Measurements from ENCODE around the gene PDCD10. TPM values are rescaled to one million over a fixed set of nuclear protein-coding genes. Genes with fewer than 3 reads are reported as not detected.

Gene PDCD10
- total RNA-seq, 1 donor from 2014 or later = 42.2 TPM

DNA sequence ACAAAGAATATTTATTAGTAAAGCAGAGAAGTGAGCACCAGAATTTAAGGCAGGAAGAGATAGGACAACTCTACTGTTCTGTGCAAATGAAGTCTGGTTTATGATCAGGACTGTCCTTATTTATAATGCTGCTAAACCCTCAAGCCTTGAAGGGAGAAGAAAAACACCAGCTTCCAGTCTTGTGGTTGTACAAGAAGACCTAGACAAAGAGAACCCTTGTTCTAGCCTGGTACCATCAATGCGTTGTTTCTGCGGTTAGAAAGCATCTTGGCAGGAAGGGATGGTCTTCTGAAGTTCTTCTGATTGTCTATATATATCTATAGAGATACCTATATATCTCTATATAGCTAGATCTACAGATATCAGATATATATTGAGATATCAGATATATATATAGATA, 33.8 kb downstream of the PDCD10 start:
- intact Hi-C loops (cut with DNase I) = no loop called here
- DNase-seq (ENCODE audit: low spot score) = no peak

- no peak for DNase-seq (ENCODE audit: low spot score)
- intact Hi-C loops (cut with DNase I) = no loop called here
Measured at GRCh38 chr3:167700046-167700445, 34.6 kb downstream of the PDCD10 start.

- intact Hi-C loops (cut with DNase I) = loop anchor here (10.0 kb wide), 1 partner anchor 191 kb away; no protein-coding TSS in a partner anchor
- no peak for DNase-seq (ENCODE audit: low spot score)
Measured at GRCh38 chr3:167694121-167694520, 40.6 kb downstream of the PDCD10 start.

DNA sequence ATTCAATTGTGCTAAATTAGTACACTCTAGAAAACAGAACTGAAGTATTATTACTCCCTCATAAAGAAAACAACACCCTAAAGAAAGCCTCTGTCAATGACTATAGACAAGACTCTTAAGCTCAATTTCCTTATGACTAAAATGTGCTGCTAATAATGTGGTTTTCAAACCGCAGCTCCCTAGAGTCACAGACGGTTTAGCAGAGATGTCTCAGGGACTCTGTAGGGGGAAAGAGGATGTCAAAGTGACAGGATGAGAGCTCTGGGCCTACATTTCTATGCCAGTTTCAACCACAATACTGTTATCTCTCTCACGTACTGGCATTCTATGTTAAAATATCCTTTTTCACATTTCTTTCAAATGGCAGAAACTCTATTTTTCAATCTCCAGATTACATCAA, 43.3 kb downstream of the PDCD10 start:
- DNase-seq (ENCODE audit: low spot score) = no peak
- intact Hi-C loops (cut with DNase I) = loop anchor here (10.0 kb wide), 1 partner anchor 193 kb away; no protein-coding TSS in a partner anchor

GRCh38 chr3:167684388-167684993, 50.2 kb downstream of the PDCD10 start:
- intact Hi-C loops (cut with DNase I) = loop anchor here (10.0 kb wide), 1 partner anchor 280 kb away; no protein-coding TSS in a partner anchor
- no peak for DNase-seq (ENCODE audit: low spot score)

DNA sequence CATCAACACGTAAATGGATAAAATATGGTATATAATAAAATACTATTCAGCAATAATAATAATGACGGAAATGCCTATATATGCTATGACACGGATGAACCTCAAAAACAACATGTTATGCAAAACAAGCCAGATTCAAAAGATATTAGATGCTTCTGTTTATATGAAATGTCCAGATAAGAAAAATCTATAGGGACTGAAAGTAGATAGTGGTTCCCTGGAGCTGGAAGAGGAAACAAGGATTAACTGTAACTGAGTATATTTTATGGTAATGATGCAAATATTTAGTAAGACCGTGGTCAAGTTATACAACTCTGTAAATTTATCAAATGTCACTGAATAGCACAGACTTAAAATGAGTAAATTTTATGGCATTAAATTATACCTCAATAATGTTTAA, 55.2 kb downstream of the PDCD10 start:
- no peak for DNase-seq (ENCODE audit: low spot score)
- intact Hi-C loops (cut with DNase I) = no loop called here

DNA sequence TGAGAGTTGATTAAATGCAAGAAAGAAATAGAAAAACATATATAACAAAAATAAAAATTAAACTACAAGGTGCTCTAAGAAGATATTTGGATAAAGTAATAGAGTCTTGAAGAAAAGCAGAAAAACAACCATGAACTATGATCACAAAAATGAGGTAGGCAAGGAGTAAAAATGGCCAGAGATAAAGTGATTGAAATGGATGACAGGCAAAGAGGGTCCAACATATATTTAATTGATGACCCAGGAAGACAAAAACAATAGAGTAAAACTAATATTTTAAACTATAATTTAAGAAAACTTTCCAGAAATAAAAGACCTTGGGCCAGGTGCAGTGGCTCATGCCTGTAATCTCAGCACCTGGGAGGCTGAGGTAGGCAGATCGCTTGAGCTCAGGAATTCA, 58.8 kb downstream of the PDCD10 start:
- no peak for DNase-seq (ENCODE audit: low spot score)
- intact Hi-C loops (cut with DNase I) = no loop called here

DNA sequence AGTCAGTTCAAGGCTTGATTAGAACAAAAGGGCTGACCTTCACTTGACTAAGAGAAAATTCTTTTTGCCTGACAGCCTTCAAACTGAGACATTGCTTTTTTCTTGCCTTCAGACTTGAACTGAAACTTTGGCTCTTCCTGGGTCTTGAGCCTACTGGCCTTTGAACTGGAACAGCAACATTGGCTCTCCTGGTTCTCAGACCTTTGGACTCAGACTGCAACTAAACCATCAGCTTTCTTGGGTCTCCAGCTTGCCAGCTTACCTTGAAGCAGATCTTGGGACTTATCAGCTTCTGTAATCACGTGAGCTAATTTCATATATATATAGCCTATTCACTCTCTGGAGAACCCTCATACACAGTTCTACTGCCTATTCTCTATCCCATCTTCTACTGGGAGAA, 61.5 kb downstream of the PDCD10 start:
- no peak for DNase-seq (ENCODE audit: low spot score)
- intact Hi-C loops (cut with DNase I) = no loop called here

DNA sequence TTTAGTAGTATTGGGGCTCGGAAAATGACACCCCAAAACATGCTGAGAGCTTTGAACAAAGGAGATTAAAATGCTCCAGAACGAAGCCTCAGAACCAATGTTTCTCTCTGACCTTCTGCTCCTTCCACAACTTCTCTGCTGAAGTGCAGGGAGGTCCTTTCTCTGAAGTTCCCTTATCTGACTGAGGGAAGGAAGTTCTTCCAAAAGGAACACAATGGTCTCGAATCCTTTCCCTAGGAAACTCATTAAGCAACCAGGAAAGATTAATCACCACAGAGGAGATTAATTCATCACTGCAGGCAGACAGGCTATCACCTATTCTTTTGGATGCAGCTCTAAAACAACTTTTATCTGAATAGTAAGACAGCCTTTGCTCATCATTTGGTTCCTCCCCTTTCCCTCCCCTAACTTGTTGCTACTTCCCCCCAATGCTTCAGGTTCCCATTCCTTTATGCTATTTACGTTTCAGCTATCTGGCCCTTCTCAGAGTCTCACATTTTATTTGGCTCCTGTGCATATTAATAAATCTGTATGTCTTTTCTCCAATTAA, 62.7 kb downstream of the PDCD10 start:
- DNase-seq (ENCODE audit: low spot score) = no peak
- intact Hi-C loops (cut with DNase I) = no loop called here

DNA sequence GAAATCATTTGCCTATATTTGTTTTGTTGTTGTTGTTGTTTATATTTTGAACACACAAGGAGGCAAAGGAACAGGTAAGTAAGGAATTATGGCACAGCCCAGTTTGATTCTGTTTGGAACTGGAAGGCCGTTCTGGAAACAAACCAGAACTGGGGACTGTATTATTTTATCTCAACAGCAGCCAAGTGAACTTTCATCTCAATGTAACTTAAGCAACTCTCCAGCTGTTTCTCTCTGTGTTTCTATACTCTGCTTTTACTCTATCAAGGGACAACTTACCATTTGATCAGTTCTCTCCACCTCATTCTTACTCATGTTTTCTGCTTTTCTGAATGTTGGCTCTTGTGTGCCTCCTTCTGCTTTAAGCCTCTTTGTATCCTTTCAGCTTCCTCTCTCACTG, 65.0 kb downstream of the PDCD10 start:
- intact Hi-C loops (cut with DNase I) = no loop called here
- no peak for DNase-seq (ENCODE audit: low spot score)

GRCh38 chr3:167668651-167669050, 66.0 kb downstream of the PDCD10 start:
- DNase-seq (ENCODE audit: low spot score) = no peak
- intact Hi-C loops (cut with DNase I) = no loop called here

GRCh38 chr3:167666563-167666962, 68.1 kb downstream of the PDCD10 start:
- no peak for DNase-seq (ENCODE audit: low spot score)
- intact Hi-C loops (cut with DNase I) = no loop called here

- intact Hi-C loops (cut with DNase I) = no loop called here
- DNase-seq (ENCODE audit: low spot score) = no peak
Measured at GRCh38 chr3:167662919-167663400, 71.7 kb downstream of the PDCD10 start.

DNA sequence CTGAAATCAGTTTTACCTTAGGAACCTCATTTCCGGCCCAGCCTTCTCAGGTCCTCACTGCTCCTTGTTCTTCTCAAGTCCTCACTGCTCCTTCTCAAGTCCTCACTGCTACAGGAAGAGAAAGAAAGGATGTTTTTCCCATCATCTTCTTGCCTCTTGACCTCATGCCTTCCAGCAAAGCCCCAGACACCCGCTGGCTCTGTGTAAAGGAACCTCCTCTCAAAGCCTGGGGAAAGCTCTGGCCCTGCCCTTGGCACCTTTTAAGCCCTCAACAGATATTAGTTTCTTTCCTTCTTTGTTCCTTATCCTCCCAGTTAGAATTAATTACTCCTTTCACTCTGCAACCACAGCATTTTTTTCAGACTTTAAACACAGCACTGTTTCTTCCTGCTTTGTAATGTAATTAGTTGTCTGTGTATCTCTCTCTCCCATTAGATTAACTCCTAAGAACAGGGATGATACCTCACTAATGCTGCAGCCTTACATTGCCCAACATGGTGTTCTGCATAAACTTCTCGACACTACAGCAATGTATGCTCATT, 76.9 kb downstream of the PDCD10 start:
- intact Hi-C loops (cut with DNase I) = no loop called here
- no peak for DNase-seq (ENCODE audit: low spot score)

DNA sequence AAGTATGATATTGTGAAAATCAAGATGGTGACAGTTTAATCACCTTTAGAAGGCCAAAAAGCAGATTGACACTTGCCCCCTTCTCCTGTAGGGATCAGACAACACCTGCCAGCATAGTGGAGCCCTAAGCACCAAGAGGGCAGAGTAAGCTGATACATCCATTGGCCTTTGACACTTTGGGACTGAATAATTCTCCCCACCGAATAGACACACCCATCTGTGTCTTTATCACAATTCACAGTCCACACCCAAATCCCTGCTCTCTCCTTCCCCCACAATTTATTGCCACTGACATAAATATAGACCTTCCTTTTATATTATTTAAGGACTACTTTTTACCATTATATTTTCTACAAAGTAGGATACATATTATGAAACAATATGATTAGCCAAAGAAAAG, 77.9 kb downstream of the PDCD10 start:
- intact Hi-C loops (cut with DNase I) = no loop called here
- DNase-seq (ENCODE audit: low spot score) = no peak

DNA sequence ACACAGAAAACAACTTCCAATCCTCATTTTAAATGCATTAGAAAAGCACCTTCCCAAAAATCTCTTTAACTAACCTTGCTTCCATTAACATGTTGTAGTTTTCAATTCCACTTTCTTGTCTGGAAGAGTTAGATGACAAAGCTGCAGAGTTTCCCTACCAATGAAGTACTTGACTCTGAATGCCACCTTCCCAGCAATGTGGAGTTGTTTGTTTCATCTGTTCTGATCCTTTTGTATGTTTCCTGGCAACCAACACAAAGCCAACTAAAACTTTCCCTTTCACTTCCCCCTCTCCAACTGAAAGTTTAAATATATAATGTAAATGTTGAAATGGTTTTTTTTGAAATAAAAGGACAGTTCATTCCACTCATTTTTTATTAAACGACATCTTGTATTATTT, 80.9 kb downstream of the PDCD10 start, which contains the start of gene WDR49:
WDR49 (minus strand) TSS at position 183 of the 400 bp plus-strand sequence. CDS start 517 bp downstream, outside the sequence.
- no peak for DNase-seq (ENCODE audit: low spot score)
- intact Hi-C loops (cut with DNase I) = no loop called here

- DNase-seq (ENCODE audit: low spot score) = no peak
- intact Hi-C loops (cut with DNase I) = no loop called here
Measured at GRCh38 chr3:167653155-167653554, 81.5 kb downstream of the PDCD10 start.

DNA sequence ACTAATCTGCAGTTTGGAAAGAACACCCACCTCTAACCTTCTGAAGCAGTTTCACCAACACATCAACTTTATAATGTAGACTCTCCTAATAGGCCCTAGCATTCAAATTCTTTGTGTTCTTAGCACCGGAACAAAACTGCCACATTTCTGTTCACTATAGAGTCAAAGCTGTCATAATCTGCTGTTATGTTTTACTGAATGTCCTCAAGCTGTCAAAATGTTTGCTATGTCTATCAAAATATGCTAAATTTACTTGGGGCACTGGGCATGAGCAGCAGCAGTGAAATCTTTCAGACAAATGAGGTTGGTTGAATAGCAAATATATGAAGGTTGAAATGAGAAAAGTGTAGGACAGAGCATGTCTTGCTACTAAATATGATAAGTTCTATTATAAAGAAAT, 82.9 kb downstream of the PDCD10 start:
- intact Hi-C loops (cut with DNase I) = no loop called here
- no peak for DNase-seq (ENCODE audit: low spot score)

GRCh38 chr3:167650459-167650858, 84.2 kb downstream of the PDCD10 start:
- intact Hi-C loops (cut with DNase I) = no loop called here

DNA sequence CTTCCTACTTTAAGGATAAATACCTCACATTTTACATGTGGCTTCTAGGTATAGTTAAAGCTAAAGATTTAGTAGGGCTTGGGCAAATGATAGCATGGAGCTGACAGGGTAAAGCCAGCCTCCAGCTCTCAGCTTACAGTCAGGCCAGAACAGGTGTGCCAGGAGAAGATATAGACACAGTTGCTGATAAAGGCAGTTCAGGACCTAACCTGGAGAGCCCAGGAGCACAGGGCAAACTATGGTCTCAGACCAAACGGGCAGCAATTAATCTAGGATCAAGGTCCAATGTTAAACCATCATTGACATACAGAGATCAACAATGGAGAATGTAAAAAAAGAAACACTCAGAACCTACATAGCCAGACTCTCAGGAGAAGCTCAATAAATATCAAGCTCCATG, 84.9 kb downstream of the PDCD10 start:
- intact Hi-C loops (cut with DNase I) = no loop called here
- DNase-seq (ENCODE audit: low spot score) = no peak

More at GRCh38 chr3:167650459-167650858, 84.2 kb downstream of the PDCD10 start:
- no peak for DNase-seq (ENCODE audit: low spot score)

DNA sequence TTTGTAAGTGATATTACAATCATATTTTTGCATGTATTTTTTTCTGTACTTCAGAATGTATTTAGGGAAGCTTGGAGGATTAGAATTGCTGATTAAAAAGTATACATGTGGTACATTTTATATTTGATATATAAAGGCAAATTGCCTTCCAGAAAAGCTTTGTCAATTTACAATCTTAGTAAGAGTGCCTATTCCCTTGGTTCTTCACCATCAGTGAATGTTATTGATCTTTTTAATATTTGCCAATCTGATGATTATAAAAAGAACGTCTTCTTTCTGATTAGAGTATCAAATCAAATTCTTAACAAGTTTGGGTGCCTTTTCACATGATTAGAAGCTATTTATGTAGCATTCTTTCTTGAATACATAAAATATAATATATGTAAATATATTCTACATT, 90.1 kb downstream of the PDCD10 start:
- intact Hi-C loops (cut with DNase I) = no loop called here
- no peak for DNase-seq (ENCODE audit: low spot score)

All from cardiac septum (tissue), 1 donor.